DND-41 (cell line): Measurements from ENCODE around the gene SLC8B1.

Experiments used
- ATAC-seq: fragments of 200-7000 bp; cut with Tn5 transposase; 3 replicates; pipeline ENCODE4 v1.9.1; 2021; ENCODE audit warnings: low read depth; ENCODE audit not compliant: insufficient read depth
- DNase-seq: peaks from one replicate; pipeline ENCODE4 v3.0.0-alpha.2; 2020
- H2AFZ ChIP-seq: 2 replicates; pipeline ENCODE4 v1.6.0; 2012; ENCODE audit warnings: low read depth, low read length
- H3K27ac ChIP-seq: 2 replicates; pipeline ENCODE4 v1.5.1; 2012; ENCODE audit warnings: low read length, inconsistent platforms
- H3K27me3 ChIP-seq: fragments of 200-600 bp; sonication (generic); 2 replicates; pipeline ENCODE4 v1.6.0; 2012; ENCODE audit warnings: low read length, mild to moderate bottlenecking, inconsistent platforms; ENCODE audit not compliant: insufficient read depth, poor library complexity
- H3K36me3 ChIP-seq: 2 replicates; pipeline ENCODE4 v1.5.1; 2012; ENCODE audit warnings: low read length, inconsistent platforms; ENCODE audit not compliant: insufficient read depth
- H3K4me1 ChIP-seq: 2 replicates; pipeline ENCODE4 v1.5.1; 2012; ENCODE audit warnings: mild to moderate bottlenecking, low read length; ENCODE audit not compliant: insufficient read depth
- H3K4me2 ChIP-seq: 2 replicates; pipeline ENCODE4 v1.6.0; 2012; ENCODE audit warnings: mild to moderate bottlenecking, moderate library complexity, low read length, inconsistent platforms; ENCODE audit not compliant: insufficient read depth
- H3K4me3 ChIP-seq, 2 experiments: fragments of 200-600 bp in 1 of 2; shearing (Covaris generic) in 1 of 2; 2 replicates each; pipeline ENCODE4 v1.5.1; 2012 to 2016; ENCODE audit warnings: inconsistent platforms in 2 of 2, low read length in 2 of 2, mild to moderate bottlenecking in 2 of 2, low read depth in 1 of 2, moderate library complexity in 1 of 2
- H3K79me2 ChIP-seq: 2 replicates; pipeline ENCODE4 v1.6.0; 2012; ENCODE audit warnings: low read length, inconsistent platforms; ENCODE audit not compliant: insufficient read depth
- H3K9ac ChIP-seq: 2 replicates; pipeline ENCODE4 v1.6.0; 2012; ENCODE audit warnings: low read depth, mild to moderate bottlenecking, inconsistent platforms, low read length, moderate library complexity
- H3K9me3 ChIP-seq: 2 replicates; pipeline ENCODE4 v1.5.1; 2012; ENCODE audit warnings: low read length, moderate library complexity, mild to moderate bottlenecking, inconsistent platforms; ENCODE audit not compliant: insufficient read depth, severe bottlenecking
- H4K20me1 ChIP-seq: 2 replicates; pipeline ENCODE4 v1.6.0; 2012; ENCODE audit warnings: low read length; ENCODE audit not compliant: insufficient read depth
- CTCF ChIP-seq: IDR thresholded peaks from 2 replicates; pipeline ENCODE4 v1.5.1; 2012; ENCODE audit warnings: borderline replicate concordance, low read length, moderate library complexity, mild to moderate bottlenecking; ENCODE audit not compliant: poor library complexity, severe bottlenecking; ENCODE audit errors: extremely low read depth
- EZH2 ChIP-seq: IDR thresholded peaks from 3 replicates; pipeline ENCODE4 v1.6.1; 2012; ENCODE audit warnings: borderline replicate concordance, low read depth, mild to moderate bottlenecking, moderate library complexity, low read length, inconsistent platforms; ENCODE audit not compliant: severe bottlenecking

SLC8B1 gene

GRCh38 chr12:113366827-113367226 lies 31.9 kb upstream of the SLC8B1 start:
- no peaks in the 10 kb centered on the region for H3K79me2 ChIP-seq
- peaks cover 6% of the 10 kb centered on the region; the same call in 1 of the 2 replicates for H4K20me1 ChIP-seq
- no peak overlapping the region for H3K9ac ChIP-seq
- no peak overlapping the region for H3K4me3 ChIP-seq
- TF ChIP-seq CTCF (no peak), EZH2 (no peak)
- H3K36me3 ChIP-seq = no peaks in the 10 kb centered on the region
- no peaks in the 10 kb centered on the region for H3K9me3 ChIP-seq
- no peaks in the 10 kb centered on the region for H3K4me1 ChIP-seq
- H2AFZ ChIP-seq = no peak overlapping the region
- no peak for DNase-seq
- no peaks in the 10 kb centered on the region for H3K27me3 ChIP-seq
- H3K27ac ChIP-seq = no peak overlapping the region
- no peak for ATAC-seq
- no peak overlapping the region for H3K4me2 ChIP-seq

- H3K27ac ChIP-seq = no peak overlapping the region
- no peaks in the 10 kb centered on the region for H3K36me3 ChIP-seq
- no peak for DNase-seq
- H2AFZ ChIP-seq = no peak overlapping the region
- no peaks in the 10 kb centered on the region for H3K27me3 ChIP-seq
- H3K4me2 ChIP-seq = no peak overlapping the region
- peaks cover 6% of the 10 kb centered on the region; the same call in 1 of the 2 replicates for H4K20me1 ChIP-seq
- no peak for ATAC-seq
- no peaks in the 10 kb centered on the region for H3K9me3 ChIP-seq
- H3K4me3 ChIP-seq = no peak overlapping the region
- no peaks in the 10 kb centered on the region for H3K79me2 ChIP-seq
- no peak for TF ChIP-seq EZH2
- no peak for TF ChIP-seq CTCF
- H3K9ac ChIP-seq = no peak overlapping the region
- H3K4me1 ChIP-seq = no peaks in the 10 kb centered on the region
Observed at GRCh38 chr12:113365639-113366395, 30.9 kb upstream of the SLC8B1 start.

- Histone ChIP-seq H3K4me3 (no peak overlapping the region), H3K79me2 (no peaks in the 10 kb centered on the region), H4K20me1 (peaks cover 6% of the 10 kb centered on the region; the same call in 1 of the 2 replicates), H3K4me2 (no peak overlapping the region), H3K36me3 (no peaks in the 10 kb centered on the region), H3K9me3 (no peaks in the 10 kb centered on the region), H3K27me3 (no peaks in the 10 kb centered on the region), H3K27ac (no peak overlapping the region), H3K4me1 (peaks cover under 1% of the 10 kb centered on the region; the same call in 1 of the 2 replicates), H3K9ac (no peak overlapping the region), H2AFZ (no peak overlapping the region)
- no peak for TF ChIP-seq CTCF
- no peak for TF ChIP-seq EZH2
- ATAC-seq = no peak
- DNase-seq = no peak
Observed at GRCh38 chr12:113364698-113365097, 29.8 kb upstream of the SLC8B1 start.
